DOHH2 (cell line): ENCODE measurements around the gene PKD1L1.

ENCODE experiments used
- H3F3A ChIP-seq: fragments of 200-600 bp; sonication (generic), shearing (Covaris generic); 2 replicates; pipeline ENCODE4 v1.6.0; 2016; ENCODE audit warnings: antibody characterized with exemption, mild to moderate bottlenecking; ENCODE audit not compliant: control insufficient read depth, insufficient read depth
- H3K27ac ChIP-seq: fragments of 200-600 bp; sonication (generic); 2 replicates; pipeline ENCODE4 v1.5.1; 2014; ENCODE audit warnings: low read depth, mild to moderate bottlenecking, low read length, moderate library complexity
- H3K27me3 ChIP-seq: fragments of 200-600 bp; sonication (generic); 2 replicates; pipeline ENCODE4 v1.6.1; 2014; ENCODE audit warnings: mild to moderate bottlenecking, low read length, mixed read lengths; ENCODE audit not compliant: control insufficient read depth
- H3K36me3 ChIP-seq: fragments of 200-600 bp; sonication (generic); 2 replicates; pipeline ENCODE4 v1.6.1; 2014; ENCODE audit warnings: mild to moderate bottlenecking, low read length, moderate library complexity, mixed read lengths; ENCODE audit not compliant: control insufficient read depth
- H3K4me1 ChIP-seq: fragments of 200-600 bp; sonication (generic); 2 replicates; pipeline ENCODE4 v1.6.1; 2014; ENCODE audit warnings: mild to moderate bottlenecking, low read length, mixed read lengths; ENCODE audit not compliant: control insufficient read depth
- H3K4me2 ChIP-seq: fragments of 200-600 bp; sonication (generic); 2 replicates; pipeline ENCODE4 v1.6.0; 2014; ENCODE audit warnings: mild to moderate bottlenecking, low read length, moderate library complexity
- H3K4me3 ChIP-seq: fragments of 200-600 bp; sonication (generic); 2 replicates; pipeline ENCODE4 v1.5.1; 2014; ENCODE audit warnings: mild to moderate bottlenecking, low read length, mixed read lengths
- H3K79me2 ChIP-seq: fragments of 200-600 bp; sonication (generic); 2 replicates; pipeline ENCODE4 v1.6.1; 2014; ENCODE audit warnings: mild to moderate bottlenecking, low read length, mixed read lengths; ENCODE audit not compliant: control insufficient read depth
- H3K9me2 ChIP-seq: fragments of 200-600 bp; sonication (generic); replicated peaks from 2 replicates; pipeline ENCODE4 v1.6.1; 2014; ENCODE audit warnings: mild to moderate bottlenecking, low read length, mixed read lengths; ENCODE audit not compliant: control insufficient read depth
- H3K9me3 ChIP-seq: fragments of 200-600 bp; sonication (generic); 2 replicates; pipeline ENCODE4 v1.6.1; 2014; ENCODE audit warnings: antibody characterized with exemption, low read length, mixed read lengths; ENCODE audit not compliant: control insufficient read depth, insufficient read depth
- H4K20me1 ChIP-seq: fragments of 200-600 bp; sonication (generic); 2 replicates; pipeline ENCODE4 v1.6.0; 2014; ENCODE audit warnings: low read depth, mild to moderate bottlenecking, antibody characterized with exemption, low read length, moderate library complexity; ENCODE audit not compliant: control insufficient read depth, insufficient read depth
- CTCF ChIP-seq: fragments of 200-600 bp; sonication (generic); IDR thresholded peaks from one replicate; pipeline ENCODE4 v1.5.1; 2014; ENCODE audit warnings: antibody characterized with exemption, mild to moderate bottlenecking, low read depth, low read length; ENCODE audit not compliant: poor library complexity, severe bottlenecking
- EZH2phosphoT487 ChIP-seq: fragments of 200-600 bp; sonication (generic); IDR thresholded peaks from 2 replicates; pipeline ENCODE4 v1.6.1; 2017; ENCODE audit warnings: borderline replicate concordance, mild to moderate bottlenecking, antibody characterized with exemption, low read length, moderate library complexity, mixed read lengths

PKD1L1 gene

GRCh38 chr7:47766126-47766525 lies 182.1 kb downstream of the PKD1L1 start:
- no peaks in the 10 kb centered on the region for H3F3A ChIP-seq
- H4K20me1 ChIP-seq, result no peaks in the 10 kb centered on the region
- no peaks in the 10 kb centered on the region for H3K36me3 ChIP-seq
- no peak overlapping the region for H3K27ac ChIP-seq
- TF ChIP-seq EZH2phosphoT487 (no peak), CTCF (no peak)
- no peak overlapping the region for H3K4me3 ChIP-seq
- H3K4me1 ChIP-seq, result peaks cover 10% of the 10 kb centered on the region
- no peaks in the 10 kb centered on the region for H3K79me2 ChIP-seq
- peaks cover 6% of the 10 kb centered on the region; the same call in 1 of the 2 replicates for H3K9me3 ChIP-seq
- no peaks in the 10 kb centered on the region for H3K9me2 ChIP-seq
- H3K27me3 ChIP-seq, result no peaks in the 10 kb centered on the region
- no peak overlapping the region for H3K4me2 ChIP-seq

GRCh38 chr7:47765373-47765979 lies 182.8 kb downstream of the PKD1L1 start:
- H3K79me2 ChIP-seq, result no peaks in the 10 kb centered on the region
- no peaks in the 10 kb centered on the region for H3K9me2 ChIP-seq
- H3F3A ChIP-seq, result no peaks in the 10 kb centered on the region
- no peaks in the 10 kb centered on the region for H3K27me3 ChIP-seq
- H3K27ac ChIP-seq, result no peak overlapping the region
- H4K20me1 ChIP-seq, result no peaks in the 10 kb centered on the region
- TF ChIP-seq CTCF, result no peak
- TF ChIP-seq EZH2phosphoT487, result no peak
- peaks cover 10% of the 10 kb centered on the region for H3K4me1 ChIP-seq
- H3K36me3 ChIP-seq, result no peaks in the 10 kb centered on the region
- peaks cover 6% of the 10 kb centered on the region; the same call in 1 of the 2 replicates for H3K9me3 ChIP-seq
- no peak overlapping the region for H3K4me2 ChIP-seq
- no peak overlapping the region for H3K4me3 ChIP-seq

GRCh38 chr7:47764746-47765145 lies 183.5 kb downstream of the PKD1L1 start:
- Histone ChIP-seq H3K9me2 (no peaks in the 10 kb centered on the region), H3F3A (no peaks in the 10 kb centered on the region), H3K4me2 (no peak overlapping the region), H4K20me1 (no peaks in the 10 kb centered on the region), H3K4me3 (no peak overlapping the region), H3K9me3 (peaks cover 6% of the 10 kb centered on the region; the same call in 1 of the 2 replicates), H3K79me2 (no peaks in the 10 kb centered on the region), H3K27ac (no peak overlapping the region), H3K36me3 (no peaks in the 10 kb centered on the region), H3K27me3 (no peaks in the 10 kb centered on the region), H3K4me1 (peaks cover 10% of the 10 kb centered on the region)
- TF ChIP-seq CTCF, result no peak
- no peak for TF ChIP-seq EZH2phosphoT487
